Measurements from ENCODE around the gene CAMK2A. TPM values are rescaled to one million over a fixed set of nuclear protein-coding genes. Genes with fewer than 3 reads are reported as not detected.

CAMK2A gene
- total RNA-seq, 1 experiment from 2014 or later = not detected

GRCh38 chr5:150302301-150303069 lies 12.9 kb upstream of the CAMK2A start, which contains the start of gene ARSI:
Gene ARSI, minus strand, starts transcription at chr5:150302905. Its CDS starts 532 bp downstream, at chr5:150302373.
- peak in 1 of 2 experiments; percentile 9 for TF ChIP-seq CTCF (IDR thresholded peaks at IDR 0.05; ENCODE audit: insufficient read depth in 1 of 2, low read depth in 1 of 2, low read length in 1 of 2, severe bottlenecking in 1 of 2, unreplicated experiment in 1 of 2)
- peak within 1 kb of the TSS; percentile 21 for H3K27ac Mint-ChIP-seq (ENCODE audit: unreplicated experiment)
- H3K27me3 Mint-ChIP-seq (ENCODE audit: insufficient read depth, unreplicated experiment) = no peaks in the 10 kb centered on the region
- ChIA-PET POLR2A (interaction anchor here (0.7 kb wide), 1 partner anchor 14 kb away, joined by 3 read pairs; no protein-coding TSS in a partner anchor), CTCF (interaction anchor here (0.9 to 1.5 kb wide), 2 partner anchors 13 to 15 kb away, joined by 3 to 4 read pairs; partner anchors contain the start of gene CAMK2A)
- H3K36me3 Mint-ChIP-seq (ENCODE audit: insufficient read depth, unreplicated experiment) = no peaks in the 10 kb centered on the region
- H3K36me3 ChIP-seq (ENCODE audit: control insufficient read depth, insufficient read depth, low read length) = no peaks in the 10 kb centered on the region
- intact Hi-C loops (cut with micrococcal nuclease; ENCODE audit: unreplicated experiment) = loop anchor here (2.0 kb wide), 1 partner anchor 48 kb away; no protein-coding TSS in a partner anchor
- H3K9me3 ChIP-seq = no peaks in the 10 kb centered on the region
- peaks cover 5% of the 10 kb centered on the region for H3K4me1 ChIP-seq
- no peaks in the 10 kb centered on the region for H3K4me1 Mint-ChIP-seq (ENCODE audit: low read depth, unreplicated experiment)
- peak; percentile 54 to 70 for DNase-seq
- no peaks in the 10 kb centered on the region for H3K27me3 ChIP-seq (replicated peaks; ENCODE audit: control insufficient read depth, insufficient read depth, low read length)
- peak within 1 kb of the TSS; percentile 34 for H3K4me3 ChIP-seq (ENCODE audit: low read depth, low read length)
- no peaks in the 10 kb centered on the region for H3K9me3 Mint-ChIP-seq (ENCODE audit: unreplicated experiment)
- H3K4me3 Mint-ChIP-seq (ENCODE audit: unreplicated experiment) = peak within 1 kb of the TSS; percentile 71
- BruUV-seq (replicated peaks) = no TSS peak

GRCh38 chr5:150301901-150302300 lies 12.3 kb upstream of the CAMK2A start:
- no peak overlapping the region; the same call in 1 of the 2 replicates for H3K4me3 ChIP-seq (ENCODE audit: low read depth, low read length)
- ChIA-PET CTCF (interaction anchor here (0.9 to 1.5 kb wide), 2 partner anchors 13 to 15 kb away, joined by 3 to 4 read pairs; partner anchors contain the start of gene CAMK2A), POLR2A (interaction anchor here (0.7 kb wide), 1 partner anchor 15 kb away, joined by 3 read pairs; no protein-coding TSS in a partner anchor)
- Mint-ChIP-seq H3K27me3 (ENCODE audit: insufficient read depth, unreplicated experiment) (no peaks in the 10 kb centered on the region), H3K4me3 (ENCODE audit: unreplicated experiment) (peak overlapping the region; percentile 43), H3K9me3 (ENCODE audit: unreplicated experiment) (no peaks in the 10 kb centered on the region), H3K4me1 (ENCODE audit: low read depth, unreplicated experiment) (no peaks in the 10 kb centered on the region), H3K36me3 (ENCODE audit: insufficient read depth, unreplicated experiment) (no peaks in the 10 kb centered on the region), H3K27ac (ENCODE audit: unreplicated experiment) (no peak overlapping the region)
- no peak for DNase-seq
- intact Hi-C loops (cut with micrococcal nuclease; ENCODE audit: unreplicated experiment) = loop anchor here (2.0 kb wide), 1 partner anchor 49 kb away; no protein-coding TSS in a partner anchor
- no TSS peak for BruUV-seq (replicated peaks)
- no peaks in the 10 kb centered on the region for H3K36me3 ChIP-seq (ENCODE audit: control insufficient read depth, insufficient read depth, low read length)
- H3K27me3 ChIP-seq (replicated peaks; ENCODE audit: control insufficient read depth, insufficient read depth, low read length) = no peaks in the 10 kb centered on the region
- no peaks in the 10 kb centered on the region for H3K9me3 ChIP-seq
- H3K4me1 ChIP-seq = peaks cover 5% of the 10 kb centered on the region
- TF ChIP-seq CTCF (IDR thresholded peaks at IDR 0.05; ENCODE audit: insufficient read depth in 1 of 2, low read depth in 1 of 2, low read length in 1 of 2, severe bottlenecking in 1 of 2, unreplicated experiment in 1 of 2) = no peak

GRCh38 chr5:150301170-150301505 lies 11.6 kb upstream of the CAMK2A start:
- BruUV-seq (replicated peaks) = no TSS peak
- ChIA-PET POLR2A (no interaction called here), CTCF (no interaction called here)
- Histone ChIP-seq H3K36me3 (ENCODE audit: control insufficient read depth, insufficient read depth, low read length) (no peaks in the 10 kb centered on the region), H3K9me3 (no peaks in the 10 kb centered on the region), H3K4me1 (peaks cover 5% of the 10 kb centered on the region), H3K4me3 (ENCODE audit: low read depth, low read length) (no peak overlapping the region), H3K27me3 (replicated peaks; ENCODE audit: control insufficient read depth, insufficient read depth, low read length) (no peaks in the 10 kb centered on the region)
- Mint-ChIP-seq H3K9me3 (ENCODE audit: unreplicated experiment) (no peaks in the 10 kb centered on the region), H3K4me3 (ENCODE audit: unreplicated experiment) (no peak overlapping the region), H3K36me3 (ENCODE audit: insufficient read depth, unreplicated experiment) (no peaks in the 10 kb centered on the region), H3K27ac (ENCODE audit: unreplicated experiment) (no peak overlapping the region), H3K4me1 (ENCODE audit: low read depth, unreplicated experiment) (no peaks in the 10 kb centered on the region), H3K27me3 (ENCODE audit: insufficient read depth, unreplicated experiment) (no peaks in the 10 kb centered on the region)
- intact Hi-C loops (cut with micrococcal nuclease; ENCODE audit: unreplicated experiment) = no loop called here
- DNase-seq = no peak
- TF ChIP-seq CTCF (IDR thresholded peaks at IDR 0.05; ENCODE audit: insufficient read depth in 1 of 2, low read depth in 1 of 2, low read length in 1 of 2, severe bottlenecking in 1 of 2, unreplicated experiment in 1 of 2) = no peak
